ENCODE measurements around the gene MMEL1.

GRCh38 chr1:2607641-2608091, 25.1 kb downstream of the MMEL1 start:
- TF ChIP-seq CTCF (IDR thresholded peaks at IDR 0.05) (no peak), POLR2A (IDR thresholded peaks at IDR 0.05) (no peak)

Measured in body of pancreas (tissue), 4 donors.